ENCODE measurements around the gene ERGIC2. TPM values are rescaled to one million over a fixed set of nuclear protein-coding genes. Genes with fewer than 3 reads are reported as not detected.
"Not testable (repeated sequence)": the region's sequence is repeated elsewhere in the genome, so short reads cannot be mapped to it uniquely, and the experiment has no call there.

ERGIC2 gene
- total RNA-seq, 4 donors from 2014 or later: 16.4 to 91.3 (median 48.7) TPM

- TF ChIP-seq POLR2A (IDR thresholded peaks at IDR 0.05) (no peak), CTCF (IDR thresholded peaks at IDR 0.05) (no peak)
- Histone ChIP-seq H3K9me3 (no peaks in the 10 kb centered on the region), H3K27me3 (no peaks in the 10 kb centered on the region), H3K4me3 (no peak overlapping the region), H3K27ac (no peak overlapping the region), H3K36me3 (no peaks in the 10 kb centered on the region), H3K4me1 (no peaks in the 10 kb centered on the region)
- no peak for DNase-seq
- intact Hi-C loops (cut with DNase I; ENCODE audit: low total_unique reads): no loop called here
Observed at GRCh38 chr12:29304388-29304787, 76.6 kb downstream of the ERGIC2 start.

GRCh38 chr12:29301114-29301513 is 79.9 kb downstream of the ERGIC2 start:
- H3K9me3 ChIP-seq: no peaks in the 10 kb centered on the region
- TF ChIP-seq CTCF (IDR thresholded peaks at IDR 0.05): no peak
- no peak for TF ChIP-seq POLR2A (IDR thresholded peaks at IDR 0.05)
- H3K27ac ChIP-seq: no peak overlapping the region
- H3K4me3 ChIP-seq: no peak overlapping the region
- DNase-seq: no peak
- no peaks in the 10 kb centered on the region for H3K36me3 ChIP-seq
- intact Hi-C loops (cut with DNase I; ENCODE audit: low total_unique reads): no loop called here
- H3K27me3 ChIP-seq: no peaks in the 10 kb centered on the region
- H3K4me1 ChIP-seq: no peaks in the 10 kb centered on the region

- Histone ChIP-seq H3K27me3 (no peaks in the 10 kb centered on the region), H3K4me1 (no peaks in the 10 kb centered on the region), H3K36me3 (no peaks in the 10 kb centered on the region), H3K27ac (no peak overlapping the region), H3K9me3 (no peaks in the 10 kb centered on the region), H3K4me3 (no peak overlapping the region)
- intact Hi-C loops (cut with DNase I; ENCODE audit: low total_unique reads): no loop called here
- TF ChIP-seq POLR2A (IDR thresholded peaks at IDR 0.05) (no peak), CTCF (IDR thresholded peaks at IDR 0.05) (no peak)
- DNase-seq: no peak
Observed at GRCh38 chr12:29299633-29300032, 81.3 kb downstream of the ERGIC2 start.

- no peak for TF ChIP-seq POLR2A (IDR thresholded peaks at IDR 0.05)
- no peak for TF ChIP-seq CTCF (IDR thresholded peaks at IDR 0.05)
- no peak for DNase-seq
- H3K4me1 ChIP-seq: no peaks in the 10 kb centered on the region
- no peaks in the 10 kb centered on the region for H3K27me3 ChIP-seq
- no peak overlapping the region for H3K4me3 ChIP-seq
- H3K9me3 ChIP-seq: no peaks in the 10 kb centered on the region
- H3K27ac ChIP-seq: no peak overlapping the region
- intact Hi-C loops (cut with DNase I; ENCODE audit: low total_unique reads): no loop called here
- H3K36me3 ChIP-seq: no peaks in the 10 kb centered on the region
Observed at GRCh38 chr12:29291226-29291625, 89.7 kb downstream of the ERGIC2 start.

GRCh38 chr12:29290475-29290874 is 90.5 kb downstream of the ERGIC2 start:
- H3K27me3 ChIP-seq; H3K9me3 ChIP-seq; H3K36me3 ChIP-seq; H3K4me3 ChIP-seq; H3K4me1 ChIP-seq; DNase-seq; intact Hi-C loops (cut with DNase I; ENCODE audit: low total_unique reads); H3K27ac ChIP-seq: not testable (repeated sequence)

- H3K4me1 ChIP-seq: no peaks in the 10 kb centered on the region
- no peak overlapping the region for H3K27ac ChIP-seq
- no peaks in the 10 kb centered on the region for H3K36me3 ChIP-seq
- no peaks in the 10 kb centered on the region for H3K9me3 ChIP-seq
- H3K4me3 ChIP-seq: no peak overlapping the region
- TF ChIP-seq POLR2A (IDR thresholded peaks at IDR 0.05): no peak
- no peak for TF ChIP-seq CTCF (IDR thresholded peaks at IDR 0.05)
- DNase-seq: no peak
- H3K27me3 ChIP-seq: no peaks in the 10 kb centered on the region
- intact Hi-C loops (cut with DNase I; ENCODE audit: low total_unique reads): no loop called here
Observed at GRCh38 chr12:29288031-29288430, 92.9 kb downstream of the ERGIC2 start.

Data from uterus (tissue), 4 donors.